ENCODE measurements around the gene GTF2B. TPM values are rescaled to one million over a fixed set of nuclear protein-coding genes. Genes with fewer than 3 reads are reported as not detected.
"Not testable (repeated sequence)": the region's sequence is repeated elsewhere in the genome, so short reads cannot be mapped to it uniquely, and the experiment has no call there.

Gene GTF2B
- total and polyA plus RNA-seq, 4 donors, result 20.9 to 27.7 (median 25.8) TPM

DNA sequence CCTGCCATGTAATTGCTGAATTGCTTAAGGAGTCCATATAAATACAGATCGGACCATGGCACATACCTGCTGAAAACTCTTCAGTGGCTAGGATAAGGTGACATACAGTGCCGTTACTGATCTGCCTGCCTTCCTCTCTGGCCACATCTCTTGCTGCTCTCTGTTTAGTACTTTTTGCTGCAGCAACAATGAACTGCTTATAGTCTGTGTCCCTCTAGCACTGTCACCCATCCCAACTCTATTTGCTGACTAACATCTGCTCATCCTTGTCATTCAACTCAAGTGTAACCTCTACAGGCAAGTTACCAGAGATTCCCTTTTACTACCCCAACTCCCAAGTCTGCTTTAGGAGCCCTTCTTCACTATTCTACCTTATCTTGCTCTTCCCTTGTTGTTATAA is 65.6 kb downstream of the GTF2B start:
- intact Hi-C loops (cut with DNase I), result no loop called here
- H3K27ac ChIP-seq (ENCODE audit: low read depth in 1 of 2, low read length in 2 of 2), result no peak overlapping the region
- peaks cover 0 to 4% of the 10 kb centered on the region in 2 donors for H3K36me3 ChIP-seq (ENCODE audit: control insufficient read depth in 1 of 2, insufficient read depth in 2 of 2, low read length in 1 of 2)
- 95 to 98% methylated on average over 2 of the region's 2 CpGs for WGBS, 2 donors
- no peaks in the 10 kb centered on the region for H3K27me3 ChIP-seq (ENCODE audit: control insufficient read depth in 1 of 2, insufficient read depth in 2 of 2, low read length in 1 of 2)
- H3K4me1 ChIP-seq (ENCODE audit: control insufficient read depth in 1 of 2, insufficient read depth in 2 of 2, low read length in 2 of 2), result no peaks in the 10 kb centered on the region
- DNase-seq (no peak), ATAC-seq (ENCODE audit: low FRiP score) (no peak)
- no peak overlapping the region for H3K4me3 ChIP-seq (ENCODE audit: low read length in 2 of 2)
- H3K9me3 ChIP-seq (ENCODE audit: control insufficient read depth, low read length), result no peaks in the 10 kb centered on the region

DNA sequence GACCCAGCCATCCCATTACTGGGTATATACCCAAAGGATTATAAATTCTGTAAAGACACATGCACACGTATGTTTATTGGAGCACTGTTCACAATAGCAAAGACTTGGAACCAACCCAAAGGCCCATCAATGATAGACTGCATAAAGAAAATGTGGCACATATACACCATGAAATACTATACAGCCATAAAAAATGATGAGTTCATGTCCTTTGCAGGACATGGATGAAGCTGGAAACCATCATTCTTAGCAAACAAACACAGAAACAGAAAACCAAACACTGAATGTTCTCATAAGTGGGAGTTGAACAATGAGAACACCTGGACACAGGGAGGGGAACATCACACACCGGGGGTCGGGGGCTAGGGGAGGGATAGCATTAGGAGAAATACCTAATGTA is 71.7 kb downstream of the GTF2B start:
- H3K36me3 ChIP-seq (ENCODE audit: control insufficient read depth in 1 of 2, insufficient read depth in 2 of 2, low read length in 1 of 2); ATAC-seq (ENCODE audit: low FRiP score); H3K4me3 ChIP-seq (ENCODE audit: low read length in 2 of 2); H3K4me1 ChIP-seq (ENCODE audit: control insufficient read depth in 1 of 2, insufficient read depth in 2 of 2, low read length in 2 of 2); H3K9me3 ChIP-seq (ENCODE audit: control insufficient read depth, low read length); DNase-seq; H3K27me3 ChIP-seq (ENCODE audit: control insufficient read depth in 1 of 2, insufficient read depth in 2 of 2, low read length in 1 of 2); intact Hi-C loops (cut with DNase I); H3K27ac ChIP-seq (ENCODE audit: low read depth in 1 of 2, low read length in 2 of 2): not testable (repeated sequence)
- WGBS, 2 donors, result 98 to 99% methylated on average over 3 of the region's 3 CpGs

DNA sequence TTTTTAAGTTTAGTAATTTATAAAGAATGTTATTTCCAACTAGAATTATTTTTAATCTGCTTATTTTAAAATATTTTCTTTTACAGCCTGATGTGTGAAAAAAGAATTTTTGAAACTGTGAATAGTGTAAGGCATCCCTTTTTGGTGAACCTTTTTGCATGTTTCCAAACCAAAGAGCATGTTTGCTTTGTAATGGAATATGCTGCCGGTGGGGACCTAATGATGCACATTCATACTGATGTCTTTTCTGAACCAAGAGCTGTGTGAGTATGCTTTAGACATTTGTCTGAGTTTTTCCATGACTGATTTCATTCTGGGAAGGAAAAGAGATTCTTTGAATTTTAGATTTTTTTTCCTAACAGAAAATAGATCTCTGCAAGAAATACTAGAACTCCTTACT is 77.9 kb downstream of the GTF2B start:
- intact Hi-C loops (cut with DNase I), result no loop called here
- Histone ChIP-seq H3K9me3 (ENCODE audit: control insufficient read depth, low read length) (no peaks in the 10 kb centered on the region), H3K4me3 (ENCODE audit: low read length in 2 of 2) (no peak overlapping the region), H3K27ac (ENCODE audit: low read depth in 1 of 2, low read length in 2 of 2) (no peak overlapping the region), H3K4me1 (ENCODE audit: control insufficient read depth in 1 of 2, insufficient read depth in 2 of 2, low read length in 2 of 2) (no peaks in the 10 kb centered on the region), H3K36me3 (ENCODE audit: control insufficient read depth in 1 of 2, insufficient read depth in 2 of 2, low read length in 1 of 2) (no peaks in the 10 kb centered on the region), H3K27me3 (ENCODE audit: control insufficient read depth in 1 of 2, insufficient read depth in 2 of 2, low read length in 1 of 2) (no peaks in the 10 kb centered on the region)
- DNase-seq (no peak), ATAC-seq (ENCODE audit: low FRiP score) (no peak)
- WGBS, 2 donors, result 55 to 78% methylated on average over 1 of the region's 1 CpG

DNA sequence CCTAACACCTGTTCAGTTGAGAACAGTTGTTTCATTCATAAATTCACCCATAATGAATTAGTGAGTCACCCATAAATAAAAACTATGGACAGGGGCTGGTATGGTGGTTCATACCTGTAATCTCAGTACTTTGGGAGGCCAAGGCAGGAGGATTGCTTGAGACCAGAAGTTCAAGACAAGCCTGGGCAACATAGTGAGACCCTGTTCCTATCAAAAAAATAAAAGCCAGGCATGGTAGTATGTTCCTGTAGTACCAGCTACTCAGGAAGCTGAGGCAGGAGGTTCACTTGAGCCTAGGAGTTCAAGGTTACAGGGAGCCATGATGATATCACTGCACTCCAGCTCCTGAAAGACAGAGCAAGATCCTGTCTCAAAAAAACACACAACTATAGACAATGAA is 79.0 kb downstream of the GTF2B start:
- no peak overlapping the region for H3K27ac ChIP-seq (ENCODE audit: low read depth in 1 of 2, low read length in 2 of 2)
- no peaks in the 10 kb centered on the region for H3K27me3 ChIP-seq (ENCODE audit: control insufficient read depth in 1 of 2, insufficient read depth in 2 of 2, low read length in 1 of 2)
- no peak overlapping the region for H3K4me3 ChIP-seq (ENCODE audit: low read length in 2 of 2)
- intact Hi-C loops (cut with DNase I), result no loop called here
- H3K36me3 ChIP-seq (ENCODE audit: control insufficient read depth in 1 of 2, insufficient read depth in 2 of 2, low read length in 1 of 2), result no peaks in the 10 kb centered on the region
- ATAC-seq (ENCODE audit: low FRiP score) (no peak), DNase-seq (no peak)
- H3K4me1 ChIP-seq (ENCODE audit: control insufficient read depth in 1 of 2, insufficient read depth in 2 of 2, low read length in 2 of 2), result no peaks in the 10 kb centered on the region
- no peaks in the 10 kb centered on the region for H3K9me3 ChIP-seq (ENCODE audit: control insufficient read depth, low read length)

DNA sequence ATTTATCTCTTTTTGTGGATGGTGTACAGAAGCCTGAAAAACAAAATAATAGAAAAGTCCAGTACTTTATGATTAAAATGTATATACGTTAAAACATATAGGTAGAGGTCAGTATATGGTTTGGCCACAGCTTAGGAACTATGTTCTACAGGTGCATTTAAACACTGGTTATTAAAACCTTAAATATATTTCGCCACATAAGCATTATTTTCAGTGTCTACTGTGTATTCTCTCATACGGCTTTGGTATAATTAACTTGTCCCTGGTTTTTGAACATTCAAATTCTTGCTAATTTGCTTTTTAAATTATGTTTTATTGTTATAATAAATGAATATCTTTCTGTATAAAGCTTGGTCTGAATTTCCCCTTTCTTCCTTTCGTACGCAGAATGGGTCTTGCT is 87.9 kb downstream of the GTF2B start:
- intact Hi-C loops (cut with DNase I), result loop anchor here in 1 of 2 donors (10.0 kb wide), 1 partner anchor 71 kb away; no protein-coding TSS in a partner anchor

DNA sequence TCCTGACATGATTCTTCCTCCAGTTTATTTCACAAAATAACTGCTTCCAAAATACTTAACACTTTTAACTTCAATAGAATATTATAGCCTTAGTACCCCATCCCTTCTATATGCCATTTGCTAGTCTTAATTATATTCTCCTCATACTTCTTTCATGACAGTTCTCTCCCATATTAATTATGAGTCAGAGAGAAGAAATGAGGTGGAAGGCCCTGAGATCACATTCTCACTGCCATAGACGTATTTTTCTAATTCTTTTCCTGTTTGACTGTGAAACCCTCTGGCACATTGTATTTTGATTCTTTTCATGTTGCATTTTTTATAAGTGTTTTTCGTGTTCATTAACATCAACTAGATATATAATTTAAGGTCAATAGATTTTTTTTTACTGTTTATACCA is 88.4 kb downstream of the GTF2B start:
- H3K27me3 ChIP-seq (ENCODE audit: control insufficient read depth in 1 of 2, insufficient read depth in 2 of 2, low read length in 1 of 2), result no peaks in the 10 kb centered on the region
- H3K9me3 ChIP-seq (ENCODE audit: control insufficient read depth, low read length), result no peaks in the 10 kb centered on the region
- H3K4me3 ChIP-seq (ENCODE audit: low read length in 2 of 2), result no peak overlapping the region
- 60 to 67% methylated on average over 2 of the region's 2 CpGs for WGBS, 2 donors
- no peaks in the 10 kb centered on the region for H3K4me1 ChIP-seq (ENCODE audit: control insufficient read depth in 1 of 2, insufficient read depth in 2 of 2, low read length in 2 of 2)
- no peak overlapping the region for H3K27ac ChIP-seq (ENCODE audit: low read depth in 1 of 2, low read length in 2 of 2)
- ATAC-seq (ENCODE audit: low FRiP score) (no peak), DNase-seq (no peak)
- peaks cover 0 to 2% of the 10 kb centered on the region in 2 donors for H3K36me3 ChIP-seq (ENCODE audit: control insufficient read depth in 1 of 2, insufficient read depth in 2 of 2, low read length in 1 of 2)
- intact Hi-C loops (cut with DNase I), result loop anchor here in 1 of 2 donors (10.0 kb wide), 1 partner anchor 72 kb away; no protein-coding TSS in a partner anchor

More for the DNA sequence above, 87.9 kb downstream of the GTF2B start:
- Histone ChIP-seq H3K4me1 (ENCODE audit: control insufficient read depth in 1 of 2, insufficient read depth in 2 of 2, low read length in 2 of 2) (no peaks in the 10 kb centered on the region), H3K4me3 (ENCODE audit: low read length in 2 of 2) (no peak overlapping the region), H3K36me3 (ENCODE audit: control insufficient read depth in 1 of 2, insufficient read depth in 2 of 2, low read length in 1 of 2) (peaks cover 0 to 2% of the 10 kb centered on the region in 2 donors), H3K27me3 (ENCODE audit: control insufficient read depth in 1 of 2, insufficient read depth in 2 of 2, low read length in 1 of 2) (no peaks in the 10 kb centered on the region), H3K9me3 (ENCODE audit: control insufficient read depth, low read length) (no peaks in the 10 kb centered on the region), H3K27ac (ENCODE audit: low read depth in 1 of 2, low read length in 2 of 2) (no peak overlapping the region)
- no peak for DNase-seq
- ATAC-seq (ENCODE audit: low FRiP score), result no peak
- 97% methylated on average over 5 of the region's 5 CpGs for WGBS, 2 donors

Other genes with a start within 250 kb of the GTF2B start
- 10 to 100 TPM; 37.4 to 38.1 TPM for gene PKN2, start 207.3 kb downstream of the GTF2B start, total RNA-seq
- gene PKN2, start 207.3 kb downstream of the GTF2B start, polyA plus RNA-seq, result 10 to 100 TPM in 1 of 2 donors, 1 to 10 TPM in 1; 8.5 to 14.0 TPM
- 10 to 100 TPM; 20.0 to 25.8 TPM for gene KYAT3, start 101.1 kb upstream of the GTF2B start, total RNA-seq
- gene KYAT3, start 101.1 kb upstream of the GTF2B start, polyA plus RNA-seq, result 10 to 100 TPM; 23.8 to 25.5 TPM
- gene RBMXL1, start 101.1 kb upstream of the GTF2B start, total RNA-seq, result 10 to 100 TPM; 23.4 to 30.7 TPM
- 10 to 100 TPM in 1 of 2 donors, 1 to 10 TPM in 1; 7.9 to 11.4 TPM for gene RBMXL1, start 101.1 kb upstream of the GTF2B start, polyA plus RNA-seq
- gene GBP3, start 131.3 kb upstream of the GTF2B start, total RNA-seq, result 10 to 100 TPM; 20.6 to 47.8 TPM
- gene GBP3, start 131.3 kb upstream of the GTF2B start, polyA plus RNA-seq, result 10 to 100 TPM in 1 of 2 donors, 1 to 10 TPM in 1; 9.5 to 25.4 TPM
- gene GBP1, start 173.6 kb upstream of the GTF2B start, total RNA-seq, result 10 to 100 TPM; 43.8 to 62.6 TPM
- 10 to 100 TPM in 1 of 2 donors, 1 to 10 TPM in 1; 9.6 to 45.3 TPM for gene GBP1, start 173.6 kb upstream of the GTF2B start, polyA plus RNA-seq
- 100 to 1,000 TPM; 110 to 123 TPM for gene GBP2, start 234.5 kb upstream of the GTF2B start, total RNA-seq
- gene GBP2, start 234.5 kb upstream of the GTF2B start, polyA plus RNA-seq, result 100 to 1,000 TPM in 1 of 2 donors, 10 to 100 TPM in 1; 67.6 to 217 TPM